Muscle layer of duodenum (tissue), 2 donors: ENCODE results near the gene CEP72.

Experiments used
- H3K27ac ChIP-seq: one replicate; pipeline ENCODE4 v1.7.0; 2013; ENCODE audit warnings: mild to moderate bottlenecking, low read length
- H3K27me3 ChIP-seq: one replicate; pipeline ENCODE4 v1.7.0; 2013; ENCODE audit warnings: low read depth, mild to moderate bottlenecking, control low read depth, low read length
- H3K36me3 ChIP-seq, 2 donors: one replicate each; pipeline ENCODE4 v1.7.0; 2013; ENCODE audit warnings: low read length in 2 of 2, control low read depth in 1 of 2, mild to moderate bottlenecking in 1 of 2; ENCODE audit not compliant: insufficient read depth in 2 of 2, control insufficient read depth in 1 of 2
- H3K4me1 ChIP-seq, 2 donors: one replicate each; pipeline ENCODE4 v1.7.0; 2013; ENCODE audit warnings: low read length in 2 of 2, mild to moderate bottlenecking in 2 of 2, control low read depth in 1 of 2, moderate library complexity in 1 of 2; ENCODE audit not compliant: insufficient read depth in 2 of 2, control insufficient read depth in 1 of 2
- H3K4me3 ChIP-seq, 2 donors: one replicate each; pipeline ENCODE4 v1.7.0; 2013; ENCODE audit warnings: low read length in 2 of 2, low read depth in 1 of 2, mild to moderate bottlenecking in 1 of 2
- H3K9me3 ChIP-seq, 2 donors: one replicate each; pipeline ENCODE4 v1.7.0; 2013; ENCODE audit warnings: low read length in 2 of 2, control low read depth in 1 of 2, mild to moderate bottlenecking in 1 of 2; ENCODE audit not compliant: control insufficient read depth in 1 of 2
- donor health status: healthy.

The CEP72 gene, protein sequence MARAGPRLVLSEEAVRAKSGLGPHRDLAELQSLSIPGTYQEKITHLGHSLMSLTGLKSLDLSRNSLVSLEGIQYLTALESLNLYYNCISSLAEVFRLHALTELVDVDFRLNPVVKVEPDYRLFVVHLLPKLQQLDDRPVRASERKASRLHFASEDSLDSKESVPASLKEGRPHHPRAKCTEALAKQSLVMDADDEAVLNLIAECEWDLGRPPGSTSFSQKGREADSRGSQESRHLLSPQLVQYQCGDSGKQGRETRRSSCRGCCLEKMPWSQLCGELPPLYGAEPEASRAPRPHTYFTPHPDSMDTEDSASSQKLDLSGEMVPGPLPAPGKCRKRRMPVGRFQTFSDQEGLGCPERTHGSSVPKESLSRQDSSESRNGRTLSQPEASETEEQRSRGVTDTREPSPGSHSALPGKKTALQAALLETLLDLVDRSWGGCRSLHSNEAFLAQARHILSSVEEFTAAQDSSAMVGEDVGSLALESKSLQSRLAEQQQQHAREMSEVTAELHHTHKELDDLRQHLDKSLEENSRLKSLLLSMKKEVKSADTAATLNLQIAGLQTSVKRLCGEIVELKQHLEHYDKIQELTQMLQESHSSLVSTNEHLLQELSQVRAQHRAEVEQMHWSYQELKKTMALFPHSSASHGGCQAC

GRCh38 chr5:611731-612486 lies at the start of gene CEP72:
Gene CEP72, plus strand, starts transcription at chr5:612340. Its CDS starts 22 bp downstream, at chr5:612362.
- no peaks in the 10 kb centered on the region for H3K9me3 ChIP-seq
- peak within 1 kb of the TSS; percentile 52 to 91 for H3K4me3 ChIP-seq
- H3K27ac ChIP-seq: no peak within 1 kb of the TSS
- H3K27me3 ChIP-seq: peaks cover 5% of the 10 kb centered on the region
- H3K4me1 ChIP-seq: peaks cover 0 to 11% of the 10 kb centered on the region in 2 donors
- H3K36me3 ChIP-seq: no peaks in the 10 kb centered on the region

GRCh38 chr5:565782-566440 lies 46.2 kb upstream of the CEP72 start:
- no peaks in the 10 kb centered on the region for H3K36me3 ChIP-seq
- H3K27me3 ChIP-seq: peaks cover 6% of the 10 kb centered on the region

DNA sequence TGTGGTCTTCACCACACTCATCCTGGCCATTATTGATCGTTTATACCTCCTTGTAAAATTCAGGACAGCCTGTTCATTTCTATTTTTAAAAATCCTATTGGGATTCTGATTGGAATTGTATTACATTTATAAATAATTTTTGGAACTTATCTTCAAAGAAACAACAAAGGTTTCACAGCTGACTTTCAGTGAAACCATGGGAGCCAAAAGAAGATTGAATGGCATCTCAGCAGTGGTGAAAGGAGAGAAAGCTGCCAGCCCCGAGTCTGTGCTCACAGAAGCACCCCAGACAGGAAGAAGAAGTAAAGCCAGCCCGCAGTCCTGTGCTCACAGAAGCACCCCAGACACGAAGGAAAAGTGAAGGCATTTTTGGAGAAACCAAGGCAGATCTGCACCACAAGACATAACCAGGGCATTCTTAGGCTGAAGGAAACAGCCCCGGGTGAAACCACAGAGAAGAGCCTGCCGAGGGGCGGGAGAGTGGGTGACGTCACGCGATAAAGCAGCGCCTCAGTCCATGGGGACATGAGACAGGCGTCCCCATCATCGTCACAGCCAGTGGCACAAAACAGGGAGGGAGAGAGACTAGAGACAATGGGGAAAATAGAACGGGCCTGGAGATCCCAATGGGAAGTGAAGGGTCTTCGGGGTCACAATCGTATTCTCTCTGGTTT lies 45.4 kb upstream of the CEP72 start:
- Histone ChIP-seq H3K4me1 (no peaks in the 10 kb centered on the region), H3K4me3 (no peak overlapping the region), H3K36me3 (no peaks in the 10 kb centered on the region), H3K9me3 (no peaks in the 10 kb centered on the region), H3K27me3 (peaks cover 6% of the 10 kb centered on the region), H3K27ac (no peak overlapping the region)

More at GRCh38 chr5:565782-566440, 46.2 kb upstream of the CEP72 start:
- Histone ChIP-seq H3K9me3 (no peaks in the 10 kb centered on the region), H3K4me1 (no peaks in the 10 kb centered on the region), H3K4me3 (no peak overlapping the region), H3K27ac (no peak overlapping the region)

- Histone ChIP-seq H3K36me3 (no peaks in the 10 kb centered on the region), H3K27me3 (peaks cover 6% of the 10 kb centered on the region), H3K4me1 (no peaks in the 10 kb centered on the region), H3K4me3 (no peak overlapping the region), H3K27ac (no peak overlapping the region), H3K9me3 (no peaks in the 10 kb centered on the region)
These were observed 44.5 kb upstream of the CEP72 start for GRCh38 chr5:567664-568060.

- H3K4me3 ChIP-seq: no peak overlapping the region
- H3K27me3 ChIP-seq: peaks cover 6% of the 10 kb centered on the region
- no peak overlapping the region for H3K27ac ChIP-seq
- H3K9me3 ChIP-seq: no peaks in the 10 kb centered on the region
- H3K36me3 ChIP-seq: no peaks in the 10 kb centered on the region
- H3K4me1 ChIP-seq: no peaks in the 10 kb centered on the region
These were observed 43.9 kb upstream of the CEP72 start for GRCh38 chr5:568061-568781.

- H3K36me3 ChIP-seq: no peaks in the 10 kb centered on the region
- no peaks in the 10 kb centered on the region for H3K4me1 ChIP-seq
- no peaks in the 10 kb centered on the region for H3K9me3 ChIP-seq
- no peak overlapping the region for H3K27ac ChIP-seq
- H3K27me3 ChIP-seq: peaks cover 6% of the 10 kb centered on the region
- H3K4me3 ChIP-seq: no peak overlapping the region
These were observed 43.3 kb upstream of the CEP72 start for GRCh38 chr5:568809-569208.

DNA sequence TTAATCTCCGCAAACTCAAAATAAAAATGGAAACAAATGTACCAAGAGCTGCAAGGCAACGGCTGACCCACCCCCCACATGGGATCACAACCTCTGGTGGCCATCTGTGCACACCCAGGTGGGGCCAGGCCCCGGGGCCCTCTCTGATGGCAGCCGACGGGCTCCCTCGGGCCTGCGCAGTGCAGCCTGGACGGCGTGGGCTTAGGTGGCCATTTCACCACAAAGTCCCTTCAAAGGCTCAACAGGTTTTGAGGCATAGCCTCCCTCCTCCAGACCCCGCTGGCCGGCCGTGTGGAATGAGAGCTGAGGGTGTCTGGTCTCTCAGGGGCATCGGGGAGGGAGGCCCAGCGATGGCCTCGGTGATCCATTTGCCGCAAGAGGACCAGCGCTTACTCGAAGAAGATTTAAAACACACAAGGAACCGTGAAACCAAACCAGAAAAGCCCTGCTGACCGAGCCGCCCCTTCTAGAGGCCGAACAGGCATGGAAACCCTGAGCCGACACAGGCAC lies 42.7 kb upstream of the CEP72 start:
- Histone ChIP-seq H3K9me3 (no peaks in the 10 kb centered on the region), H3K36me3 (no peaks in the 10 kb centered on the region), H3K4me1 (no peaks in the 10 kb centered on the region), H3K4me3 (no peak overlapping the region), H3K27ac (no peak overlapping the region), H3K27me3 (peaks cover 6% of the 10 kb centered on the region)

- no peaks in the 10 kb centered on the region for H3K4me1 ChIP-seq
- H3K9me3 ChIP-seq: no peaks in the 10 kb centered on the region
- peaks cover 6% of the 10 kb centered on the region for H3K27me3 ChIP-seq
- no peak overlapping the region for H3K4me3 ChIP-seq
- H3K27ac ChIP-seq: no peak overlapping the region
- no peaks in the 10 kb centered on the region for H3K36me3 ChIP-seq
These were observed 42.2 kb upstream of the CEP72 start for GRCh38 chr5:569868-570361.

DNA sequence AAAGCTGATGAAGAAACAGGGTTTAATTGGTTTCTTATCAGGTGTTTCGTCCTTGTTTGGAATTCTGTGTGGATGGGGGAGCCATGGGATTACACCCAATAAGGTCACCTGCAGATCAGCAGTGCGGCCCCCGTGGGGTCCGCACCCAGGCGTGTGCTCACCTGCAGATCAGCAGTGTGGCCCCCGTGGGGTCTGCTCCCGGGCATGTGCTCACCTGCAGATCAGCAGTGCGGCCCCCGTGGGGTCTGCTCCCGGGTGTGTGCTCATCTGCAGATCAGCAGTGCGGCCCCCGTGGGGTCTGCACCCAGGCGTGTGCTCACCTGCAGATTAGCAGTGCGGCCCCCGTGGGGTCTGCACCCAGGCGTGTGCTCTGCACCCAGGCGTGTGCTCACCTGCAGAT lies 41.7 kb upstream of the CEP72 start:
- Histone ChIP-seq H3K36me3 (no peaks in the 10 kb centered on the region), H3K4me3 (no peak overlapping the region), H3K27ac (no peak overlapping the region), H3K4me1 (no peaks in the 10 kb centered on the region), H3K9me3 (peaks cover 0 to 2% of the 10 kb centered on the region in 2 donors), H3K27me3 (peaks cover 6% of the 10 kb centered on the region)

DNA sequence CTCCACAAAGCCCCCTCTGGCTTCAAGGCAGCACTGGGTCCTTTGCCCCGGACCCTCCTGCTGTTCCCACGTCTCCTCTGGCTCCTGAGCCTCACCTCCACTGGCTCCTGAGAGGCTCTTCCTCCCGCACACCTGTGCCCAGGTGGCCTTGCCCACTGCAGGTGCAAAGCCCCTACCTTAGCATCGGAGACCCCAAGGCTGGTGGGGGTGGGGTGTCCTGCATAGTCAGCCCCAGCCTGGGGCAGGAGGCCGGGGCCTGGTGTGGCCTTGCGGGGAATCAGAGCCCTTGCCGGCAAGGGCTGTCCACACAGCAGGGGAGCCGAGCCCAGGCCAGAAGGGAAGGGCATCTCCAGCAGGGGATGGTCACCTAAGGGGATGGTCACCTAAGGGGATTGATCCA lies 41.3 kb upstream of the CEP72 start:
- no peak overlapping the region for H3K27ac ChIP-seq
- no peaks in the 10 kb centered on the region for H3K4me1 ChIP-seq
- H3K4me3 ChIP-seq: no peak overlapping the region
- H3K36me3 ChIP-seq: no peaks in the 10 kb centered on the region
- H3K27me3 ChIP-seq: peaks cover 6% of the 10 kb centered on the region
- H3K9me3 ChIP-seq: peaks cover 2 to 7% of the 10 kb centered on the region in 2 donors
